ENCODE data around the gene ARFGEF2.

The ARFGEF2 gene

GRCh38 chr20:49045440-49046086, 124.1 kb downstream of the ARFGEF2 start:
- no peak for DNase-seq (ENCODE audit: low read depth, low spot score)
- no peak for TF ChIP-seq CTCF (IDR thresholded peaks at IDR 0.05; ENCODE audit: low read depth, low read length)
- H3K4me3 ChIP-seq (ENCODE audit: low read depth, low read length), result peak overlapping the region; percentile 94
- in situ Hi-C loops (cut with HindIII; ENCODE audit: low sequenced_read_pairs), result no loop called here

- in situ Hi-C loops (cut with HindIII; ENCODE audit: low sequenced_read_pairs), result no loop called here
- H3K4me3 ChIP-seq (ENCODE audit: low read depth, low read length), result peak within 1 kb of the TSS; percentile 94
- TF ChIP-seq CTCF (IDR thresholded peaks at IDR 0.05; ENCODE audit: low read depth, low read length), result no peak
- peak; percentile 95 for DNase-seq (ENCODE audit: low read depth, low spot score)
Measured at GRCh38 chr20:49046087-49046900, 124.8 kb downstream of the ARFGEF2 start, which contains the start of gene CSE1L. CSE1L (plus strand) TSS chr20:49046312; CDS start chr20:49058464, 12,152 bp downstream.

- in situ Hi-C loops (cut with HindIII; ENCODE audit: low sequenced_read_pairs), result no loop called here
- no peak for TF ChIP-seq CTCF (IDR thresholded peaks at IDR 0.05; ENCODE audit: low read depth, low read length)
- DNase-seq (ENCODE audit: low read depth, low spot score), result no peak
- no peak overlapping the region for H3K4me3 ChIP-seq (ENCODE audit: low read depth, low read length)
Measured at GRCh38 chr20:49052334-49052733, 130.8 kb downstream of the ARFGEF2 start.

- no peak for TF ChIP-seq CTCF (IDR thresholded peaks at IDR 0.05; ENCODE audit: low read depth, low read length)
- DNase-seq (ENCODE audit: low read depth, low spot score), result no peak
- in situ Hi-C loops (cut with HindIII; ENCODE audit: low sequenced_read_pairs), result no loop called here
- H3K4me3 ChIP-seq (ENCODE audit: low read depth, low read length), result no peak overlapping the region
Measured at GRCh38 chr20:49054056-49054643, 132.6 kb downstream of the ARFGEF2 start.

- DNase-seq (ENCODE audit: low read depth, low spot score), result no peak
- H3K4me3 ChIP-seq (ENCODE audit: low read depth, low read length), result no peak overlapping the region
- TF ChIP-seq CTCF (IDR thresholded peaks at IDR 0.05; ENCODE audit: low read depth, low read length), result no peak
- in situ Hi-C loops (cut with HindIII; ENCODE audit: low sequenced_read_pairs), result no loop called here
Measured at GRCh38 chr20:49063279-49063678, 141.8 kb downstream of the ARFGEF2 start.

GRCh38 chr20:49074521-49074920, 153.0 kb downstream of the ARFGEF2 start:
- no peak overlapping the region for H3K4me3 ChIP-seq (ENCODE audit: low read depth, low read length)
- TF ChIP-seq CTCF (IDR thresholded peaks at IDR 0.05; ENCODE audit: low read depth, low read length), result no peak
- in situ Hi-C loops (cut with HindIII; ENCODE audit: low sequenced_read_pairs), result no loop called here
- DNase-seq (ENCODE audit: low read depth, low spot score), result no peak
